ENCODE results near the gene MRPL20.

The MRPL20 gene

DNA sequence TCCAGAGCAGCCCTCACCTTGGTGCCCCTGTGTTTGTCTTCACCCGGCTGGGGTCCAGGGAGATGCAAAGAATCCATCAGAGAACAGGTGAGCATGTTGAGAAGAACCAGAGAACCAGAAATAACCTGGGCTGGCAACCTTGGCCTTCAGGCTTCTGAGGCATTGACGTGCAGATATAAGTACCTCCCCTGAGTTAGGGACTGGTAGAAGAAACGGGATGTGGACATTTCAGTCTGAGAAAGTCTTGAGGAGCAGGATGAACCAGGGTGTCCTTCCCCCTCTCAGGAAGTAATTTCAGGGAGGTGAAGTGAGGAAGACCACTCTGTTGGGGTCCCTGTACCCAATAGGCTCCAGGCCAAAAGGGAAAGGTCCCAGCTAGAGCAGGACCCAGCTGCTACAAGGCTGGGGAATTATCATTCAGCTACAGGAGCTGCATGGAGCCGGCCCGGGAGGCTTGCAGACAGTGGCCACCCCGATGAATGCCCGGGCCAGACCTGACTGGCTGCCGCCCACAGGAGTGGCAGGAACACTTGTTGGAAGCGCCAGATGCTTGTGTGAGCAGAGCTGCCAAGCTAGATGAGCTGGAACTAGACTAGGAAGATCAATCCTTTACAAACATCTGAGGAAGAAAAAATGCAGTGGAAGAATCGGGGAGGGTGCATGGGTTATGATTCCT lies 30.4 kb downstream of the MRPL20 start:
- no peak overlapping the region for H3K4me3 ChIP-seq (ENCODE audit: low read length)
- TF ChIP-seq, protein P1, sequence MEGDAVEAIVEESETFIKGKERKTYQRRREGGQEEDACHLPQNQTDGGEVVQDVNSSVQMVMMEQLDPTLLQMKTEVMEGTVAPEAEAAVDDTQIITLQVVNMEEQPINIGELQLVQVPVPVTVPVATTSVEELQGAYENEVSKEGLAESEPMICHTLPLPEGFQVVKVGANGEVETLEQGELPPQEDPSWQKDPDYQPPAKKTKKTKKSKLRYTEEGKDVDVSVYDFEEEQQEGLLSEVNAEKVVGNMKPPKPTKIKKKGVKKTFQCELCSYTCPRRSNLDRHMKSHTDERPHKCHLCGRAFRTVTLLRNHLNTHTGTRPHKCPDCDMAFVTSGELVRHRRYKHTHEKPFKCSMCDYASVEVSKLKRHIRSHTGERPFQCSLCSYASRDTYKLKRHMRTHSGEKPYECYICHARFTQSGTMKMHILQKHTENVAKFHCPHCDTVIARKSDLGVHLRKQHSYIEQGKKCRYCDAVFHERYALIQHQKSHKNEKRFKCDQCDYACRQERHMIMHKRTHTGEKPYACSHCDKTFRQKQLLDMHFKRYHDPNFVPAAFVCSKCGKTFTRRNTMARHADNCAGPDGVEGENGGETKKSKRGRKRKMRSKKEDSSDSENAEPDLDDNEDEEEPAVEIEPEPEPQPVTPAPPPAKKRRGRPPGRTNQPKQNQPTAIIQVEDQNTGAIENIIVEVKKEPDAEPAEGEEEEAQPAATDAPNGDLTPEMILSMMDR (conservative IDR thresholded peaks at IDR 0.05; ENCODE audit: low read depth, low read length), result no peak
- DNase-seq (ENCODE audit: low read depth), result no peak

DNA sequence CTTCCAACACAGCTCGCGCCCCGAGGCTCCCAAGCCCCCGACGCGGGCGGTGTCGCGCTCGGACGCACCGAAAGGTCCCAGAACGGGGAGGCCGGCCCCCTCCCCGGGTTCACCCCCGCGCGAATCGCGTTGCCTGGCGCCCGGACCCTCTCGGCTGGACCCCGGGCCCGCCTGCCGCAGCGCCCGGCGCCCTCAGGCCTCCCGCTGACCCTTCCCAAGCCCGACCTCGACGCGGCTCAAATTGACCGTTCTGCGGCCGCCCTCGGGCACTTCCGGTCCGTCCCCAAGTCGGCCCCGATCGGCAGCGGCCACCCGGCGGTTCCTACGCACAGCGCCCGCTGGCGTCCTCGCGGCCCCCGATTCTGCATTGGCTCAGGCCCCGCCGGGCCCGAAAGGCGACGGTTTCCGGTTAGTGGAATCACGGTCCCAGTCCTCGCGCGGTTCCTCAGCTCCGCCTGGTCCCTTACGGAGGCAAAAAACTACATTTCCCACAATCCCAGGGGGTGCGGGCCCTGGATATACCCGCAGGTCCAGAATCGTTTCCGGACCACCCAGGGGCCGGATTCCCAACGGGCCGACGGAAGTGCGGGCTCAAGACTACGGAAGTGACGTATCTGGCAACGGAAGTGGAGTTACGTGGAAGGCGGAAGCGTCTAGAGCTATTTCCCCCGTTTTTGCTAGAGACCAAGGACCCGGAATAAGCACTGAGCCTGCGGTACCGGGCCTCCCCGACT lies 32.0 kb downstream of the MRPL20 start, which contains the start of gene AURKAIP1:
Gene AURKAIP1 (minus strand): TSS at position 279 of the 734 bp plus-strand sequence. CDS start 451 bp downstream, outside the sequence.
- TF ChIP-seq, protein P1 (conservative IDR thresholded peaks at IDR 0.05; ENCODE audit: low read depth, low read length), result peak; percentile 30
- peak within 1 kb of the TSS; percentile 87 for H3K4me3 ChIP-seq (ENCODE audit: low read length)
- DNase-seq (ENCODE audit: low read depth), result peak; percentile 98

DNA sequence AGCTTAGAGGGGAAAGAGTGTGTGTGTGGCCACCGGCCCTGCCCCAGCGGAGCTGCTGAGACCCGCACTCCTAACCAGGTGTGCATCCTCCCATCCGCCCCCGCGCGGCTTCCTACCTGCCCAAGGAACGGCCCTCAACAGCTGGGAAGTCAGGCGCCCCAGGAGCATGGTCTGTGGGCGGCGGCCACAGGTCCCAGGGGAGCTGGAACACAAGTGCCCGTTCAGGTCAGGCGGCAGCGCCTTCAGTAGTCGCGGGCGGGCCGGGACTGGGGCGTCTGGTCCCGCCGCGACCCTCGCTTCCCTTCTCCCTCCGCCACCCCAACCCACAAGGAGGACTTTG lies 32.5 kb downstream of the MRPL20 start:
- TF ChIP-seq, protein P1 (conservative IDR thresholded peaks at IDR 0.05; ENCODE audit: low read depth, low read length), result no peak
- H3K4me3 ChIP-seq (ENCODE audit: low read length), result peak overlapping the region; percentile 87
- DNase-seq (ENCODE audit: low read depth), result no peak

DNA sequence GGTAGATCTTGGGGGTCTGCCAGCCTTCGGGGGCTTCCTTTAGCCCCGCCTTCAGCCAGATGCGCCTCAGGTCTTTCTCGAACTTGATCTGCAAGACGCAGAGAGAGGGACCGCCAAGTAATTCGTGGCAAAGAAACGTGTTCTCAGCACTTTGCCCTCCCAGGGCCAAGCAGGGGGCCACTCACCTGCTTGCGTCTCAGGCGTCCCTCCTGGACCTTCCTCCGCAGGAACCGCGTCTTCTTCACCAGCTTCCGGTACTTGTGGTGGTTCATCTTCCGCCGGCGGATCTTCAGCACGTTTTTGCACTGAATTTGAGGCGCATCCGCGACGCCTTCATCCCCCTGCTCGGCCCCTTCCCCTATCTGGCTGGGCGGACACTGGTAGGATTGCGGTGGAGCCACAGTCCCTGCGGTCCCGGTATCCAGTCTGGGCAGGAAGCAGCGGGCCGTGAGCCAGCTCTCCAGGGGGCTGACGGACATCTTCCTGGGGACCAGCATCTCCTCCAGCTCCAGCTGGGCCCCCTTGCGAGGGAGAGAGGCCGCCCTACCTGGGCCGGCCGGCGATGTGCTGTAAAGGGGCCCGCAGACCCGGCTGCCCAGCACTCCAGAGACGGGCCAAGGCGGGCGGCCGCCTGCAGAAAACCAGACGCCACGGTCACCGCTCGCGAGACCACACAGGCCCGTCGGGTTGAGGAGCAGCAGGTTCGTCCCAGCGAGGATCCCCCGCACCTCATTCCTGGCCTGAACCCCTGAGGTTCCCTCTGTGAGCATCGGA lies 33.1 kb downstream of the MRPL20 start:
- peak overlapping the region; percentile 87 for H3K4me3 ChIP-seq (ENCODE audit: low read length)
- no peak for DNase-seq (ENCODE audit: low read depth)
- TF ChIP-seq, protein P1 (conservative IDR thresholded peaks at IDR 0.05; ENCODE audit: low read depth, low read length), result no peak

DNA sequence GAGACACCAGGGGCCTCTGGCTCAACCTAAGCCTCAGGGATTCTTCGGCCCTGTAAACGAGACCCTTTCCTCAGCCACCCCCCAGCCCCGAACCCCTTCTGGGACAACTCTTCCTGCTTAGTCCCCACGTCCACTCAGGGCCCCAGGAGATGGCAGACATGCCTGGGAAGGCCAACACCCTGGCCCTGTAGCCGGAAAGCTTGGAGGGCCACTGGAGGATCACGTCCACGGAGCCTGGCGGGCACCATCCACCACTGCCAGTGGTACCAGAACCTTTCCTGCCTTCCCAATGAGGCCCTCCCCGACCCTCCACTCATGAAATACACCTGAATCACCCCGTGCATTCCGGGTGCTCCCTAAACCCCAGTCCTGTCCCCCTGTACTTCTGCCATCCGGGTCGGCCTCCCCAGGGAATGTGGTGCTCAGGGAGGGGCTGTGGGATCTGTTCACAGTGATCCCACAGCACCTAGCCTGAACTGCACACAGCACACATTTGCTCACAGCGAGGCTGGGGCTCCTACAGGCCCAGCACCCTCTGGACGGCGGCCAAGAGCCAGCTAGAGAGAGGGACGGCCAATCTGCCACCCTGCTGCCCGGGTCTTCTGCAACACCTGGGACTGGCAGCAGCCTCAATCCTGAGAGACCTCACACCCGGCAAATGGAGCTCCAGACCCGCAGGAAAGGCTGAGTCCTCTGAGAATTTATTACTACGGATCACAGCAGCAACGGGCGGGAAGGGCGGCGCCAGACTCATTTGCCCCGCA lies 33.9 kb downstream of the MRPL20 start:
- H3K4me3 ChIP-seq (ENCODE audit: low read length), result no peak overlapping the region

More for the DNA sequence above, 33.9 kb downstream of the MRPL20 start:
- TF ChIP-seq, protein P1 (conservative IDR thresholded peaks at IDR 0.05; ENCODE audit: low read depth, low read length), result no peak
- DNase-seq (ENCODE audit: low read depth), result no peak

Measured in retinal pigment epithelial cell (primary cell).